ENCODE results near the gene RALGAPB.
"Not testable (repeated sequence)": the region's sequence is repeated elsewhere in the genome, so short reads cannot be mapped to it uniquely, and the experiment has no call there.

RALGAPB gene

GRCh38 chr20:38434301-38434741 lies 38.3 kb upstream of the RALGAPB start:
- TF ChIP-seq CTCF (IDR thresholded peaks at IDR 0.05): no peak
- H3K27me3 ChIP-seq: peaks cover 5% of the 10 kb centered on the region
- no peaks in the 10 kb centered on the region for H3K9me3 ChIP-seq
- peaks cover 11 to 14% of the 10 kb centered on the region in 2 experiments for H3K4me1 ChIP-seq (ENCODE audit: control insufficient read depth in 1 of 2, insufficient read depth in 1 of 2, low read depth in 1 of 2, low read length in 1 of 2)
- peak overlapping the region; percentile 88 to 91 for H3K4me3 ChIP-seq (ENCODE audit: low read depth in 1 of 2, low read length in 1 of 2)
- H3K27ac ChIP-seq: peak overlapping the region; percentile 67
- peaks cover 45% of the 10 kb centered on the region for H3K36me3 ChIP-seq

DNA sequence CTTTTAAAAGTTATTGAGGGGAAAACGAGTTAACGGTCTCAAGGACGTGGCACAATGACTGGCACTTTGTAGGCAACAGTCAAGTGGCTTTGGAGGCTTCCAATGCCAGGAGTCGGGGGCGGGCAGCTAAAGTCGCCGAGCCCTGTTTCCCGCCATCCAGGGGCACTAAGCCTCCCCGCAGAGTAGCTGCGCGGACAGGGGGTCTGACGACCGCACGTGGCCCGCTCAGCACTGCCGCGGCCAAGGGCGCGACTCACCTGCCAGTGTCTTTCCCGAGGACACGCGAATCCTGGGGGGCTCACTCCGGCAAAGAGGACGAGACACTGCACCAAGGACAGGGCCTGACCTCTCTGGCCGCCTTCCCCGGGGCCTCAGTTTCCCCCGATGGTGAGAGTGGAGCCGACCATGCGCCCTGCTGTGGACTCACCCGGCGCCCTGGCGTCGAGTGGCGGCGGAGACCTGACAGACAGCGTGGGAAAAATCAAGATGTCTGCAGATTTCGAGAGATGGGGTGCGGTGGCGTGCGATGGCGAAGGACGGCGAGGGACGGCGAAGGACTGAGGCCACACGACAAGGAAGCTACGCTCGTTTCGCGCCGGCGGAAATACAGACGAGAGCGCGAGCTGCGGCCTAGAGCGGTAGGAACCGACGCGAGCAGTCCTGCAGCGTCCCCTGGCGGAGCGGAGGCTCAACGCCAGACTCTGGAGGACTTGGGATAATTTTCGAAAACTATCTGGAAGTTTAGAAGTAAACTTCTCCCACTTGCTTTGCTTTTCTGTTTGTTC lies 37.7 kb upstream of the RALGAPB start, which contains the start of gene SNHG17:
Gene SNHG17 (minus strand): TSS at position 559 of the 785 bp plus-strand sequence.
- peak; percentile 97 for TF ChIP-seq CTCF (IDR thresholded peaks at IDR 0.05)
- peaks cover 11 to 14% of the 10 kb centered on the region in 2 experiments for H3K4me1 ChIP-seq (ENCODE audit: control insufficient read depth in 1 of 2, insufficient read depth in 1 of 2, low read depth in 1 of 2, low read length in 1 of 2)
- no peaks in the 10 kb centered on the region for H3K9me3 ChIP-seq
- peaks cover 5% of the 10 kb centered on the region for H3K27me3 ChIP-seq
- peak within 1 kb of the TSS; percentile 67 for H3K27ac ChIP-seq
- H3K36me3 ChIP-seq: peaks cover 39% of the 10 kb centered on the region
- H3K4me3 ChIP-seq (ENCODE audit: low read depth in 1 of 2, low read length in 1 of 2): peak within 1 kb of the TSS; percentile 88 to 91

GRCh38 chr20:38435555-38435939 lies 37.1 kb upstream of the RALGAPB start:
- Histone ChIP-seq H3K27me3 (peaks cover 5% of the 10 kb centered on the region), H3K4me3 (ENCODE audit: low read depth in 1 of 2, low read length in 1 of 2) (peak overlapping the region; percentile 88 to 91), H3K36me3 (peaks cover 33% of the 10 kb centered on the region), H3K27ac (peak overlapping the region; percentile 67), H3K9me3 (no peaks in the 10 kb centered on the region), H3K4me1 (ENCODE audit: control insufficient read depth in 1 of 2, insufficient read depth in 1 of 2, low read depth in 1 of 2, low read length in 1 of 2) (peaks cover 11 to 14% of the 10 kb centered on the region in 2 experiments)
- TF ChIP-seq CTCF (IDR thresholded peaks at IDR 0.05): no peak

DNA sequence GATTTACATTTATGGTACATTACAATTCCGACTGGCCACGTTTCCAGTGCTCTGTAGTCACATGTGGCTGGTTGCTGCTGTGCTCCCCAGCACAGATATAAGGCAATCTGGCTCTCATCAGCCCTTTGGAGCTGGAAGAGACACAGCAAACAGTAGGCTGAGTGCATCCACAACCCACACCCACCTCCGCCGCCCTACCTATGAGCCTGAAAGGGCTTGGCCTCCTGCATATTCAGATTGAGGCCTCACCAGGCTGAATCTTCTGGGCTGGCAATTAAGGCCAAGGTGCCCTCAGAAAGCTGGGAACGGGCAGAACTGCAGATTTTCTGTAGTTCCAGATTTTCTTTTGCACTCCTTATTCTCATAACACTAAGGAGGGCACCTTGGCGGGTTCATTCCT lies 34.8 kb upstream of the RALGAPB start:
- H3K4me3 ChIP-seq (ENCODE audit: low read depth in 1 of 2, low read length in 1 of 2): no peak overlapping the region
- peaks cover 19% of the 10 kb centered on the region for H3K27me3 ChIP-seq
- no peak for TF ChIP-seq CTCF (IDR thresholded peaks at IDR 0.05)
- H3K36me3 ChIP-seq: peaks cover 10% of the 10 kb centered on the region
- peaks cover 11 to 14% of the 10 kb centered on the region in 2 experiments for H3K4me1 ChIP-seq (ENCODE audit: control insufficient read depth in 1 of 2, insufficient read depth in 1 of 2, low read depth in 1 of 2, low read length in 1 of 2)
- H3K27ac ChIP-seq: no peak overlapping the region
- H3K9me3 ChIP-seq: no peaks in the 10 kb centered on the region

DNA sequence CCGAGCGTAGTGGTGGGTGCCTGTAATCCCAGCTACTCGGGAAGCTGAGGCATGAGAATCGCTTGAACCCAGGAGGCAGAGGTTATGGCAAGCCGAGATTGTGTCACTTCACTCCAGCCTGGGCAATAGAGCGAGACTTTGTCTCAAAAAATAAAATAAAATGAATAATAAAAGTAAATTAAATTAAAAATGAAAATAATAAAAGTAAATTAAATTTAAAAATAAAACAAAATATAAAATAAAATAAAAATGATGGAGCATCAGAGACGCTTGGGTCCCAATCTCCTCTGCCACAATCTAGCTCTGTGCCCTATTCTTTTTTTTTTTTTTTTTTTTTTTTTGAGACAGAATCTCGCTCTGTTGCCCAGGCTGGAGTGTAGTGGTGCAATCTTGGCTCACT lies 31.5 kb upstream of the RALGAPB start:
- H3K27ac ChIP-seq; H3K36me3 ChIP-seq; H3K9me3 ChIP-seq; H3K4me3 ChIP-seq (ENCODE audit: low read depth in 1 of 2, low read length in 1 of 2); H3K4me1 ChIP-seq (ENCODE audit: control insufficient read depth in 1 of 2, insufficient read depth in 1 of 2, low read depth in 1 of 2, low read length in 1 of 2): not testable (repeated sequence)
- H3K27me3 ChIP-seq: peaks cover 24% of the 10 kb centered on the region

GRCh38 chr20:38441916-38442315 lies 30.7 kb upstream of the RALGAPB start:
- Histone ChIP-seq H3K27me3 (peaks cover 24% of the 10 kb centered on the region), H3K4me3 (ENCODE audit: low read depth in 1 of 2, low read length in 1 of 2) (no peak overlapping the region), H3K9me3 (no peaks in the 10 kb centered on the region), H3K27ac (no peak overlapping the region), H3K4me1 (ENCODE audit: control insufficient read depth in 1 of 2, insufficient read depth in 1 of 2, low read depth in 1 of 2, low read length in 1 of 2) (peaks cover 2 to 6% of the 10 kb centered on the region in 2 experiments), H3K36me3 (no peaks in the 10 kb centered on the region)
- no peak for TF ChIP-seq CTCF (IDR thresholded peaks at IDR 0.05)

Measured in neutrophil (primary cell).